Heart left ventricle (tissue), 13 donors: ENCODE data around the gene PDCD11.

Experiments used
- POLR2A ChIP-seq, 2 donors: fragments of 450-650 bp; IDR thresholded peaks; one replicate each; pipeline ENCODE4 v1.6.1; 2017; ENCODE audit warnings: antibody characterized with exemption in 2 of 2, mild to moderate bottlenecking in 2 of 2, moderate library complexity in 2 of 2
- TF ChIP-seq, protein P1 (sequence below), 12 donors: fragments of 200-600 bp; sonication (generic) in 4 of 12; IDR thresholded peaks; one replicate each; pipeline versions ENCODE4 v1.5.0 to v1.8.0; 2018 to 2022; ENCODE audit warnings: antibody characterized with exemption in 12 of 12, mild to moderate bottlenecking in 5 of 12
- donor health status: ischemic (EF 13 %, LVEDD 7.1; RV severe dilation, severe dysfunction).
- donor health status: DM: no; HTN: yes; CAD: no.
- donor health status: DM: no; HTN: no; CAD: no.
- donor health status: ischemic (EF 25% LVEDD 6.9; RV normal size, moderate dysfunction).
- donor health status: ischemic (EF 25% LVEDD 5.7; RV mildly dilated, moderate dysfunction).
- donor health status: ischemic (EF 35%, LVEDD 5.7; RV mildly dilated, moderate dysfunction).
- donor health status: nonischemic (EF 11% LVEDD 7.7; RV severe dilation, severe dysfunction).
- donor health status: DM: yes; HTN: yes; CAD: no.
- donor health status: PGD.
- donor health status: ischemic (EF 29% LVEDD 5.4; RV normal size, mild dysfunction).
- donor health status: nonischemic (EF 23%, LVEDD 6.1; RV moderate dilation, normal function).

DNA sequence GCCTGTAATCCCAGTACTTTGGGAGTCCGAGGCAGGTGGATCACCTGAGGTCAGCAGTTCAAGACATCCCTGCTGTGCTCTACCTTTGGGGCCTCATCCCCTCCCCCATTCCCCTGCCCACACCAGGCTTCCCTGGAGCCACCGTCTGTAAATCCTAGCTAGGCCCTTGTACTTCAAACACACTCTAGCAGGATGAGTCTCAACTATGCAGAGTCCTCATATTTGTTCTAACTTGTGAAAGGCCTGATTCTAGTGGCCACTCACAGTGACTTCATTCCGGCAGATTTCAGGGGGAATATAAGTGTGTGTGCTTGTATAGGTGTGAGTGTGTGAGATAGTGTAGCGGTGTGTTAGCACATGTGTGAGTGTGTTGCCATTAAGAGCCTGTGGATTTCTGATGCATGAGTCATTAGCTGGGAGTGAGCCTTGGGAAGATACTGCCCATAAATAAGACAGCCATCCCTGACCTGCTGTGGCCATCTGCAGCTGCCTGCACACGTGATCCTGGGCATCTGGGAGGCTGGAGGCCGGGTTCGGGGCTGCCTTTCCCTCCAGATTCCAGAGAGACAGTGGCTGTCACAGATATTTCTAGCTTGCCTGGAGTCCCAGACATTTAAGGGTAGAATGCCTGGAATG, 95.4 kb downstream of the PDCD11 start:
- TF ChIP-seq, protein P1, sequence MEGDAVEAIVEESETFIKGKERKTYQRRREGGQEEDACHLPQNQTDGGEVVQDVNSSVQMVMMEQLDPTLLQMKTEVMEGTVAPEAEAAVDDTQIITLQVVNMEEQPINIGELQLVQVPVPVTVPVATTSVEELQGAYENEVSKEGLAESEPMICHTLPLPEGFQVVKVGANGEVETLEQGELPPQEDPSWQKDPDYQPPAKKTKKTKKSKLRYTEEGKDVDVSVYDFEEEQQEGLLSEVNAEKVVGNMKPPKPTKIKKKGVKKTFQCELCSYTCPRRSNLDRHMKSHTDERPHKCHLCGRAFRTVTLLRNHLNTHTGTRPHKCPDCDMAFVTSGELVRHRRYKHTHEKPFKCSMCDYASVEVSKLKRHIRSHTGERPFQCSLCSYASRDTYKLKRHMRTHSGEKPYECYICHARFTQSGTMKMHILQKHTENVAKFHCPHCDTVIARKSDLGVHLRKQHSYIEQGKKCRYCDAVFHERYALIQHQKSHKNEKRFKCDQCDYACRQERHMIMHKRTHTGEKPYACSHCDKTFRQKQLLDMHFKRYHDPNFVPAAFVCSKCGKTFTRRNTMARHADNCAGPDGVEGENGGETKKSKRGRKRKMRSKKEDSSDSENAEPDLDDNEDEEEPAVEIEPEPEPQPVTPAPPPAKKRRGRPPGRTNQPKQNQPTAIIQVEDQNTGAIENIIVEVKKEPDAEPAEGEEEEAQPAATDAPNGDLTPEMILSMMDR (IDR thresholded peaks at IDR 0.05), result no peak
- no peak for TF ChIP-seq POLR2A (IDR thresholded peaks at IDR 0.05)
